Subcutaneous adipose tissue (tissue), 4 donors: ENCODE measurements around the gene GRK4. TPM values are rescaled to one million over a fixed set of nuclear protein-coding genes. Genes with fewer than 3 reads are reported as not detected.

Experiments used
- total RNA-seq, 4 donors: library from RNA; depleted of rRNA; stranded (reverse); fragments of >200 nt; gene quantifications; one replicate each; pipeline ENCODE4 v1.1.0, GENCODE V29; 2016
- TF ChIP-seq, protein P1 (sequence below): fragments of 450-650 bp; IDR thresholded peaks from one replicate; pipeline ENCODE4 v1.5.1; 2016; ENCODE audit warnings: low read depth, mild to moderate bottlenecking, control low read depth, antibody characterized with exemption, moderate library complexity

The GRK4 gene
- total RNA-seq, 4 donors from 2014 or later, result 3.1 to 7.9 (median 3.7) TPM

DNA sequence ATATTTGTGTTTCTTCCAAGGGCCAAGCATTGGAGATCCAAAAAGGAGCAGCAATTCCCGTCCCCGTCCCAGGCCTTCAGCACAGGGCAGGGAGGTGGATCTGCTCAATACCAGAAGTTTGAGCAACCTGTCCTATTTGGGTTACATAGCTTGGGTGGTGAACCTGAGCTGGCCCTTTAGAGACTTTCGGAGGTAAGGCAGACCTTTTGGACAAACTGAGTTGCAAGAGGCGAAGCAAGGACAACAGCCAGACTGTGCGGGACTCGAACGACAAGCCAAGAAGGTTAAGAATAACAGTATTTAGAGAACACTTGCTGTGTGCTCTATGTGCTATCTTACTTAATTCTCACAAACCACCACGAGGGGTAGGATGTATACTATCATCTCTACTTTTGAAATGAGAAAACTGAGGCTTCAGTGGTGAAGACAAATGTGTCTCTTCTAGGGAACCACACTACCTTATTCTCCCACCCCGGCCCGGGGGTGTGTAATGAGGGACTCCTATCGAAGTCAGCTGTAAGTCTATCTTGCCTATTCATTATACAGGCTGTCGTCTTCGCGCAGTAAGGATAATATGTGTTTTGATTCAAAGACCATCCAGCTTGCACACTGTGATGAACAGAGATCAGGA, 1.4 kb upstream of the GRK4 start:
- TF ChIP-seq, protein P1, sequence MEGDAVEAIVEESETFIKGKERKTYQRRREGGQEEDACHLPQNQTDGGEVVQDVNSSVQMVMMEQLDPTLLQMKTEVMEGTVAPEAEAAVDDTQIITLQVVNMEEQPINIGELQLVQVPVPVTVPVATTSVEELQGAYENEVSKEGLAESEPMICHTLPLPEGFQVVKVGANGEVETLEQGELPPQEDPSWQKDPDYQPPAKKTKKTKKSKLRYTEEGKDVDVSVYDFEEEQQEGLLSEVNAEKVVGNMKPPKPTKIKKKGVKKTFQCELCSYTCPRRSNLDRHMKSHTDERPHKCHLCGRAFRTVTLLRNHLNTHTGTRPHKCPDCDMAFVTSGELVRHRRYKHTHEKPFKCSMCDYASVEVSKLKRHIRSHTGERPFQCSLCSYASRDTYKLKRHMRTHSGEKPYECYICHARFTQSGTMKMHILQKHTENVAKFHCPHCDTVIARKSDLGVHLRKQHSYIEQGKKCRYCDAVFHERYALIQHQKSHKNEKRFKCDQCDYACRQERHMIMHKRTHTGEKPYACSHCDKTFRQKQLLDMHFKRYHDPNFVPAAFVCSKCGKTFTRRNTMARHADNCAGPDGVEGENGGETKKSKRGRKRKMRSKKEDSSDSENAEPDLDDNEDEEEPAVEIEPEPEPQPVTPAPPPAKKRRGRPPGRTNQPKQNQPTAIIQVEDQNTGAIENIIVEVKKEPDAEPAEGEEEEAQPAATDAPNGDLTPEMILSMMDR, result no peak

GRCh38 chr4:2962614-2963174, 677 bp upstream of the GRK4 start:
- TF ChIP-seq, protein P1, result no peak

DNA sequence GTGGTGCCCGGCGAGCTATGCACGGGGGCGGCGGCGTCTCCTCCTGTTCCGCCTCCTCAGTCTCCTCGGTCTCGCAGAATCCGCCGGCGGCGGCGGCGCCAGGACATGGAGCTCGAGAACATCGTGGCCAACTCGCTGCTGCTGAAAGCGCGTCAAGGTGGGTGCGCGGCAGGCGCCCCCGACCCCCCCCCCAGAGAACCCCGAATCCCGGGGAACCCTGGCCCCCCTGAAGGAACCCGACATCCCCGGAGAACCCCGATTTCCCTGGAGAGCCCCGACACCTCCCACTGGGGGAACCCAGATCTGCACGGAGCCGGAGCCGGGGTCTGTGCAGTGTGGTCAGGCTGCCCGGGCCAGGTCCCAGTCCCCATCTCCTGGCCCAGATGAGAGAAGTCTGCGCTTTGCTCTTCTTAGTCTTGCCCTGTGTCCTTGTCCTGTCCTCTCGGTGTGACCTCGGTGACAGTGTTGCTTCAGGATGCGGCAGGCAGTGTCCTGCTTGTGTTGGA, 648 bp downstream of the GRK4 start:
- TF ChIP-seq, protein P1, result no peak

DNA sequence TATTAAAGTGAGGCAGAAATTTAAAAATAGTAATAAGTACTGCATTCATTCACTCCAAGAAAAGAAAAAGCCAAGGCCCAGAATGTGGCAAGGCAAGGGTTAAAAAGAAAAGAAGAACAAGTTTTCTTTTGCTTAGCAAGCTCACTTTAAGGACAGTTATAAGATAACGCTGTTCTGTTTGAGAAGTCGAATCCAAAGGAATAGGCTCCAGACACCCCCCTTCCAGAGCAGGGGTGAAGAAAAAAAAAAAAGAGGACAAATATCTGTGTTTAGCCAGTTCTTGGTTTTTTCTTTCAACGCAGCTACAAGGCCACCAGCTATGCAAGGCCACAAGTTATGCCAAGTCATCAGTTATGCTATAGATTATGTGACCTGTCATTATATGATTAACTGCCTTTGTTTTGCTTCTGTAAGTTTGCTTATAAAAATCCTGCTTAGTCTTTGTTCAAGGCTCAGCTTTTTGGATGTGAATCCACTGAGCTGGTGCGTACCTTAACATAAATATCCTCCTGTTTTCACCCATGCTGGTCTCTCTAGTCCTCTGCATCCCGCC, 1.4 kb downstream of the GRK4 start:
- TF ChIP-seq, protein P1, result no peak

DNA sequence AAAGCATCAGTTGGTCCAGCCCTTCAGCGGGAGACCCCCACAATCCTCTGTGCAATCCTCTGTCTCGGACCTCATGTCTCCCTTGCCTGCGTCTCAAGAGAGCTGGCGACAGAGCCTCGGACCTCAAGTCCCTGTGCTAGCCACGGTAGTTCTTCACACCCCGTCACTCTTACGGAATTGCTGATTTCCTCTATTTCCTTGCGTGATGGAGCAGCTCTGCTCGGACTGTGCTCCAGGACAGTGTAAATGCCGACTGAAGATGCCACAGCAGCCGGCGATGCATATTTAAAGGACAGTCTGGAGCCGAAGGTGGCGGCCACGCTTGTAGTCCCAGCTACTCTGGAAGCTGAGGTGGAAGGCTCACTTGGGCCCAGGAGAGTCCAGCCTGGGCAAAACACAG, 1.9 kb downstream of the GRK4 start:
- TF ChIP-seq, protein P1, result no peak

- TF ChIP-seq, protein P1, result no peak
Observed at GRCh38 chr4:2968381-2968780, 5.0 kb downstream of the GRK4 start.

GRCh38 chr4:2971275-2971674, 7.9 kb downstream of the GRK4 start:
- TF ChIP-seq, protein P1, result no peak
